ENCODE data around the gene DDC. TPM values are rescaled to one million over a fixed set of nuclear protein-coding genes. Genes with fewer than 3 reads are reported as not detected.

DDC gene
- polyA plus RNA-seq, 1 donor (not counting 4 experiments of a cell fraction or from before 2014, with no cell fraction given), result not detected

DNA sequence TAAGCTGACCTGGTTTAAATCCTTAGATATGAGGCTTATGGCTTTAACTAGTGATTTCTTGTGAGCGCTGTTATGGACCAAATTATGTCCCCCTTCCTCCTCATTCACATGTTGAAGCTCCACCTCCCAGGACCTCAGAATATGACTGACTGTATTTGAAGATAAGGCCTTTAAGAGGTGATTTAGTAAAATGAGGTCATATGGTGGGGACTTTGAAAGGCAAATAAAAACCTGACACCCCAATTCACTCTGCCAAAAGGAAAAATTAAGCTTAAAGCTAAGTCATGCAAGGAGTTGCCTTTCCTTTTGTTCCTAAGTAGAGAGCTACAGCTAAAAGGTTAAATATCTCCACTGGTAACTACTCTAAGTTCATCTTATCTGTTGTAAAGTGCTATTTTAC is 78.7 kb downstream of the DDC start:
- H3K4me3 ChIP-seq (ENCODE audit: control insufficient read depth in 2 of 3, extremely low read depth in 1 of 3, insufficient read depth in 2 of 3, low read depth in 1 of 3, low read length in 3 of 3), result no peak overlapping the region
- H3K9ac ChIP-seq (ENCODE audit: control insufficient read depth, extremely low read depth, insufficient read depth, low read length), result no peak overlapping the region
- no peak for FAIRE-seq

GRCh38 chr7:50481867-50482266 is 83.3 kb downstream of the DDC start:
- no peaks in the 10 kb centered on the region for H4K20me1 ChIP-seq (ENCODE audit: control insufficient read depth, extremely low read depth, insufficient read depth, low read length)
- H3K4me1 ChIP-seq (ENCODE audit: control insufficient read depth, extremely low read depth, insufficient read depth, low read length), result no peaks in the 10 kb centered on the region
- no peak overlapping the region for H3K9ac ChIP-seq (ENCODE audit: control insufficient read depth, extremely low read depth, insufficient read depth, low read length)
- dilution Hi-C loops (cut with MboI; ENCODE audit: extremely low pct_ligation_motif_present, low sequenced_read_pairs), result no loop called here
- H3K36me3 ChIP-seq (ENCODE audit: control insufficient read depth in 2 of 2, extremely low read depth in 1 of 2, insufficient read depth in 2 of 2, low read length in 2 of 2), result no peaks in the 10 kb centered on the region
- no peak overlapping the region for H3K4me2 ChIP-seq (ENCODE audit: control insufficient read depth, extremely low read depth, insufficient read depth, low read depth, low read length)
- H3K79me2 ChIP-seq (ENCODE audit: control insufficient read depth, insufficient read depth, low read length), result no peaks in the 10 kb centered on the region
- TF ChIP-seq EZH2 (IDR thresholded peaks at IDR 0.05; ENCODE audit: low read length), result no peak
- TF ChIP-seq, protein P1, sequence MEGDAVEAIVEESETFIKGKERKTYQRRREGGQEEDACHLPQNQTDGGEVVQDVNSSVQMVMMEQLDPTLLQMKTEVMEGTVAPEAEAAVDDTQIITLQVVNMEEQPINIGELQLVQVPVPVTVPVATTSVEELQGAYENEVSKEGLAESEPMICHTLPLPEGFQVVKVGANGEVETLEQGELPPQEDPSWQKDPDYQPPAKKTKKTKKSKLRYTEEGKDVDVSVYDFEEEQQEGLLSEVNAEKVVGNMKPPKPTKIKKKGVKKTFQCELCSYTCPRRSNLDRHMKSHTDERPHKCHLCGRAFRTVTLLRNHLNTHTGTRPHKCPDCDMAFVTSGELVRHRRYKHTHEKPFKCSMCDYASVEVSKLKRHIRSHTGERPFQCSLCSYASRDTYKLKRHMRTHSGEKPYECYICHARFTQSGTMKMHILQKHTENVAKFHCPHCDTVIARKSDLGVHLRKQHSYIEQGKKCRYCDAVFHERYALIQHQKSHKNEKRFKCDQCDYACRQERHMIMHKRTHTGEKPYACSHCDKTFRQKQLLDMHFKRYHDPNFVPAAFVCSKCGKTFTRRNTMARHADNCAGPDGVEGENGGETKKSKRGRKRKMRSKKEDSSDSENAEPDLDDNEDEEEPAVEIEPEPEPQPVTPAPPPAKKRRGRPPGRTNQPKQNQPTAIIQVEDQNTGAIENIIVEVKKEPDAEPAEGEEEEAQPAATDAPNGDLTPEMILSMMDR (optimal IDR thresholded peaks at IDR 0.05 in 1 of 3, IDR thresholded peaks at IDR 0.05 in 1 of 3, conservative IDR thresholded peaks at IDR 0.05 in 1 of 3; ENCODE audit: extremely low read depth in 1 of 3, insufficient read depth in 2 of 3, low read length in 3 of 3), result no peak
- DNase-seq (ENCODE audit: low read depth, low spot score), result no peak
- H3K4me3 ChIP-seq (ENCODE audit: control insufficient read depth in 2 of 3, extremely low read depth in 1 of 3, insufficient read depth in 2 of 3, low read depth in 1 of 3, low read length in 3 of 3), result no peak overlapping the region
- H3K9me1 ChIP-seq (ENCODE audit: control insufficient read depth, extremely low read depth, insufficient read depth, low read length), result no peaks in the 10 kb centered on the region
- no peak for FAIRE-seq
- peaks cover 16% of the 10 kb centered on the region for H3K27me3 ChIP-seq (ENCODE audit: control insufficient read depth, extremely low read depth, insufficient read depth, low read length)
- H2AFZ ChIP-seq (ENCODE audit: control insufficient read depth, low read length), result no peak overlapping the region
- no peak overlapping the region for H3K27ac ChIP-seq (ENCODE audit: control insufficient read depth, insufficient read depth, low read length)
- no peaks in the 10 kb centered on the region for H3K9me3 ChIP-seq (ENCODE audit: control insufficient read depth, low read depth, low read length)

More for the DNA sequence above, 78.7 kb downstream of the DDC start:
- no peak overlapping the region for H3K4me2 ChIP-seq (ENCODE audit: control insufficient read depth, extremely low read depth, insufficient read depth, low read depth, low read length)
- no peak for TF ChIP-seq EZH2 (IDR thresholded peaks at IDR 0.05; ENCODE audit: low read length)
- TF ChIP-seq, protein P1 (optimal IDR thresholded peaks at IDR 0.05 in 1 of 3, IDR thresholded peaks at IDR 0.05 in 1 of 3, conservative IDR thresholded peaks at IDR 0.05 in 1 of 3; ENCODE audit: extremely low read depth in 1 of 3, insufficient read depth in 2 of 3, low read length in 3 of 3), result no peak
- H3K9me3 ChIP-seq (ENCODE audit: control insufficient read depth, low read depth, low read length), result no peaks in the 10 kb centered on the region
- no peaks in the 10 kb centered on the region for H3K9me1 ChIP-seq (ENCODE audit: control insufficient read depth, extremely low read depth, insufficient read depth, low read length)
- H3K4me1 ChIP-seq (ENCODE audit: control insufficient read depth, extremely low read depth, insufficient read depth, low read length), result no peaks in the 10 kb centered on the region
- dilution Hi-C loops (cut with MboI; ENCODE audit: extremely low pct_ligation_motif_present, low sequenced_read_pairs), result no loop called here
- DNase-seq (ENCODE audit: low read depth, low spot score), result no peak
- H3K27me3 ChIP-seq (ENCODE audit: control insufficient read depth, extremely low read depth, insufficient read depth, low read length), result peaks cover 2% of the 10 kb centered on the region
- H4K20me1 ChIP-seq (ENCODE audit: control insufficient read depth, extremely low read depth, insufficient read depth, low read length), result no peaks in the 10 kb centered on the region
- no peak overlapping the region for H2AFZ ChIP-seq (ENCODE audit: control insufficient read depth, low read length)
- H3K27ac ChIP-seq (ENCODE audit: control insufficient read depth, insufficient read depth, low read length), result no peak overlapping the region
- no peaks in the 10 kb centered on the region for H3K36me3 ChIP-seq (ENCODE audit: control insufficient read depth in 2 of 2, extremely low read depth in 1 of 2, insufficient read depth in 2 of 2, low read length in 2 of 2)
- no peaks in the 10 kb centered on the region for H3K79me2 ChIP-seq (ENCODE audit: control insufficient read depth, insufficient read depth, low read length)

Data from keratinocyte (primary cell).